Hepatocyte (in vitro differentiated cells): ENCODE data around the gene ACY1. TPM values are rescaled to one million over a fixed set of nuclear protein-coding genes. Genes with fewer than 3 reads are reported as not detected.

Source experiments
- DNase-seq: peaks from one replicate; pipeline ENCODE4 v3.0.0-alpha.2; 2016; ENCODE audit warnings: low spot score
- H2AFZ ChIP-seq: fragments of 200-600 bp; sonication (generic); 2 replicates; pipeline ENCODE4 v1.6.0; 2016; ENCODE audit warnings: antibody characterized with exemption, mild to moderate bottlenecking
- H3K27ac ChIP-seq: fragments of 200-600 bp; sonication (generic); 2 replicates; pipeline ENCODE4 v1.5.1; 2016; ENCODE audit warnings: mild to moderate bottlenecking
- H3K27me3 ChIP-seq: fragments of 200-600 bp; sonication (generic); 2 replicates; pipeline ENCODE4 v1.6.1; 2016
- H3K36me3 ChIP-seq: fragments of 200-600 bp; sonication (generic); replicated peaks from 2 replicates; pipeline ENCODE4 v1.5.1; 2016; ENCODE audit warnings: low read depth; ENCODE audit not compliant: insufficient read depth
- H3K4me1 ChIP-seq: fragments of 200-600 bp; sonication (generic); 2 replicates; pipeline ENCODE4 v1.5.1; 2016; ENCODE audit warnings: mild to moderate bottlenecking, moderate library complexity; ENCODE audit not compliant: insufficient read depth
- H3K4me2 ChIP-seq: fragments of 200-600 bp; sonication (generic); 2 replicates; pipeline ENCODE4 v1.6.0; 2016
- H3K4me3 ChIP-seq: fragments of 200-600 bp; sonication (generic); 2 replicates; pipeline ENCODE4 v1.5.1; 2016; ENCODE audit warnings: mild to moderate bottlenecking
- H3K79me2 ChIP-seq: fragments of 200-600 bp; sonication (generic); 2 replicates; pipeline ENCODE4 v1.6.0; 2017; ENCODE audit warnings: mild to moderate bottlenecking
- H3K9me2 ChIP-seq: fragments of 200-600 bp; sonication (generic); replicated peaks from 2 replicates; pipeline ENCODE4 v1.6.0; 2017; ENCODE audit warnings: mild to moderate bottlenecking; ENCODE audit not compliant: insufficient read depth
- H3K9me3 ChIP-seq: fragments of 200-600 bp; sonication (generic); 2 replicates; pipeline ENCODE4 v1.5.1; 2016; ENCODE audit warnings: low read depth, mild to moderate bottlenecking
- H4K20me1 ChIP-seq: fragments of 200-600 bp; sonication (generic); 2 replicates; pipeline ENCODE4 v1.6.0; 2016; ENCODE audit warnings: mild to moderate bottlenecking; ENCODE audit not compliant: insufficient read depth, poor library complexity, severe bottlenecking
- CTCF ChIP-seq: fragments of 200-600 bp; sonication (generic); IDR thresholded peaks from 2 replicates; pipeline ENCODE4 v1.5.1; 2016; ENCODE audit warnings: antibody characterized with exemption, mild to moderate bottlenecking; ENCODE audit not compliant: poor library complexity
- EZH2 ChIP-seq: fragments of 200-600 bp; sonication (generic); IDR thresholded peaks from 2 replicates; pipeline ENCODE4 v1.6.1; 2016; ENCODE audit warnings: antibody characterized with exemption, mild to moderate bottlenecking, borderline replicate concordance
- EZH2phosphoT487 ChIP-seq: fragments of 200-600 bp; sonication (generic); IDR thresholded peaks from one replicate; pipeline ENCODE4 v1.6.1; 2018; ENCODE audit warnings: antibody characterized with exemption, mild to moderate bottlenecking, low read depth, moderate library complexity; ENCODE audit not compliant: unreplicated experiment, severe bottlenecking
- WGBS: methylation state at CpG from one replicate; pipeline ENCODE4 v1.1.6; 2016; ENCODE audit warnings: low lambda C conversion rate; ENCODE audit errors: missing lambda C conversion rate; 5-methylcytosine and 5-hydroxymethylcytosine counted together
- polyA plus RNA-seq: library from polyadenylated mRNA; unstranded; fragments of >200 nt; fragmentation: Nextera tagmentation; extraction: Ambion mirVana; gene quantifications from 2 replicates; pipeline ENCODE4 v1.2.1, GENCODE V29; 2016
- total RNA-seq: library from RNA; depleted of rRNA; stranded (reverse); fragments of >200 nt; gene quantifications from 2 replicates; pipeline ENCODE4 v1.2.3, GENCODE V29; 2014

Gene ACY1
- total and polyA plus RNA-seq, 2 experiments from 2014 or later: 164 to 183 TPM

GRCh38 chr3:51946796-51947195 lies 36.5 kb upstream of the ACY1 start:
- TF ChIP-seq CTCF (no peak), EZH2 (no peak), EZH2phosphoT487 (no peak)
- Histone ChIP-seq H3K4me3 (no peak overlapping the region), H3K4me1 (peaks cover 10% of the 10 kb centered on the region), H3K9me2 (no peaks in the 10 kb centered on the region), H3K27me3 (no peaks in the 10 kb centered on the region), H3K36me3 (no peaks in the 10 kb centered on the region), H3K4me2 (no peak overlapping the region), H3K79me2 (no peaks in the 10 kb centered on the region), H2AFZ (no peak overlapping the region), H3K9me3 (no peaks in the 10 kb centered on the region), H3K27ac (no peak overlapping the region), H4K20me1 (no peaks in the 10 kb centered on the region)
- DNase-seq: no peak
- WGBS: 83% methylated on average over 4 of the region's 4 CpGs

GRCh38 chr3:51947215-51947900 lies 36.0 kb upstream of the ACY1 start:
- Histone ChIP-seq H3K36me3 (no peaks in the 10 kb centered on the region), H4K20me1 (no peaks in the 10 kb centered on the region), H3K27me3 (no peaks in the 10 kb centered on the region), H3K4me1 (peaks cover 8% of the 10 kb centered on the region), H3K79me2 (no peaks in the 10 kb centered on the region), H3K4me2 (no peak overlapping the region), H3K9me3 (no peaks in the 10 kb centered on the region), H3K9me2 (no peaks in the 10 kb centered on the region), H3K27ac (no peak overlapping the region), H2AFZ (no peak overlapping the region), H3K4me3 (no peak overlapping the region)
- no peak for TF ChIP-seq CTCF
- no peak for DNase-seq
- WGBS: 79% methylated on average over 13 of the region's 13 CpGs

- peaks cover under 1% of the 10 kb centered on the region for H3K27me3 ChIP-seq
- no peak overlapping the region for H2AFZ ChIP-seq
- H3K27ac ChIP-seq: no peak overlapping the region
- no peaks in the 10 kb centered on the region for H3K9me2 ChIP-seq
- no peak for TF ChIP-seq CTCF
- TF ChIP-seq EZH2phosphoT487: no peak
- no peak for TF ChIP-seq EZH2
- no peak for DNase-seq
- 88% methylated on average over 10 of the region's 10 CpGs for WGBS
- H3K4me1 ChIP-seq: peaks cover under 1% of the 10 kb centered on the region
- no peaks in the 10 kb centered on the region for H3K79me2 ChIP-seq
- no peaks in the 10 kb centered on the region for H3K9me3 ChIP-seq
- no peak overlapping the region for H3K4me2 ChIP-seq
- no peaks in the 10 kb centered on the region for H3K36me3 ChIP-seq
- H4K20me1 ChIP-seq: no peaks in the 10 kb centered on the region
- no peak overlapping the region for H3K4me3 ChIP-seq
These were observed 35.2 kb upstream of the ACY1 start for GRCh38 chr3:51948016-51948580.
